NT2/D1 (cell line): ENCODE data around the gene UNG.

Experiments
- YY1 ChIP-seq: IDR thresholded peaks from 2 replicates; pipeline ENCODE4 v1.6.1; 2011; ENCODE audit not compliant: insufficient read length, insufficient read depth
- ZNF274 ChIP-seq: IDR thresholded peaks from 2 replicates; pipeline ENCODE4 v1.6.1; 2011; ENCODE audit warnings: mild to moderate bottlenecking, low read depth, low read length

- TF ChIP-seq YY1, result no peak
- TF ChIP-seq ZNF274, result no peak
Observed at GRCh38 chr12:109131154-109132050, 34.0 kb downstream of the UNG start.
